Measurements from ENCODE around the gene NOPCHAP1. TPM values are rescaled to one million over a fixed set of nuclear protein-coding genes. Genes with fewer than 3 reads are reported as not detected.

NOPCHAP1 gene
- total RNA-seq, 1 experiment from 2014 or later: 49.3 TPM

DNA sequence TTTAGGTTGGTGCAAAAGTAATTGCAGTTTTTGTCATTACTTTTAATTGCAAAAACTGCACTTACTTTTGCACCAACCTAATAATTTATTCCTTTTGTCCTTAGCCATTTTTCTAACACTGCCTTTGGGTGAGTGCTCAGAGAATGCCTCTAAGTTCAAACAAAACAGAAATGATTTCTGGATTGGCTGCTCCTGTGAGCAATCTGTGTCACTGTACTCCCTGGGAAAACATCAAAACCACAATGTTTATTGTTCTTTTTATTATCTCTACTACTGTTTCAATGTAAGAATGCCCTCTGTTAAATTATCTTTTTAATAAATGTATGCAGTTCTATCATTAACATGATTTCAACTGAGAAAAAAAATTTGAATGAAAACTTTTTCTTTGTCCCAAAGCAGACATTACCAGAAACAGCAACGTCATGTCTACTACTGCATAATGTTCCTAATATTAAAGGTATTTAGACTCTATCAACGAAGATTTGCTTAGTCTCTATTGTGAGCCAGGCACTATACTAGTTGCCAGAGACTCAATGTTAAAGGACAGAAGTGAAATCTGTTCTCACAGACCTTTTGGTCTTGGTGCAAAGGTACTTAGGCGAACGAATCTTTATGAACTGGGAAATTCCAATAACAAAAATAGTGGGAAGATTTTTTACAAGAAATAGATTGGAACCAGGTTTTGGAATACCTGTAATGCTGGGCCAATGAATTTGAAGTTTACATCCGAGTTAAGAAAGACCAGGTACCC, 34.2 kb upstream of the NOPCHAP1 start:
- 0 out of 2 replicates have a peak, but pooled peaks cover 2% of the 10 kb centered on the region for H3K27me3 ChIP-seq (ENCODE audit: insufficient read depth, low read length)
- H3K27ac Mint-ChIP-seq: no peak overlapping the region
- H2AK5ac ChIP-seq (ENCODE audit: insufficient read length, low read length): no peak overlapping the region

More for the DNA sequence above, 34.2 kb upstream of the NOPCHAP1 start:
- Histone ChIP-seq H3K27ac (ENCODE audit: insufficient read length, low read depth, low read length) (no peak overlapping the region), H4K91ac (ENCODE audit: insufficient read length, low read depth, low read length) (no peak overlapping the region), H2BK12ac (ENCODE audit: insufficient read length, low read depth, low read length) (no peak overlapping the region), H4K20me1 (ENCODE audit: control insufficient read depth, insufficient read depth, insufficient read length) (no peaks in the 10 kb centered on the region), H3K4me1 (ENCODE audit: insufficient read depth, low read length) (no peaks in the 10 kb centered on the region), H3K4ac (ENCODE audit: low read depth, low read length) (no peak overlapping the region), H3T11ph (ENCODE audit: low read length) (no peak overlapping the region), H3K18ac (ENCODE audit: insufficient read length, low read depth, low read length) (no peak overlapping the region), H4K8ac (replicated peaks; ENCODE audit: insufficient read length, low read depth, low read length) (no peak overlapping the region), H2BK120ac (ENCODE audit: low read depth, low read length, poor library complexity, severe bottlenecking) (no peak overlapping the region), H3K79me1 (ENCODE audit: insufficient read depth, low read depth, low read length, poor library complexity, severe bottlenecking) (no peaks in the 10 kb centered on the region), H3K4me2 (ENCODE audit: insufficient read depth, insufficient read length, low read length) (no peak overlapping the region), H4K5ac (ENCODE audit: insufficient read length, low read depth, low read length) (no peak overlapping the region), H3K23ac (ENCODE audit: insufficient read length, low read depth, low read length) (no peak overlapping the region), H3K9me3 (ENCODE audit: control insufficient read depth, low read depth, low read length) (no peaks in the 10 kb centered on the region), H3K14ac (ENCODE audit: insufficient read depth, low read length) (no peak overlapping the region), H2BK20ac (ENCODE audit: low read depth, low read length, poor library complexity, severe bottlenecking) (no peak overlapping the region), H2BK5ac (ENCODE audit: insufficient read length, low read length) (no peak overlapping the region), H2AFZ (ENCODE audit: low read length) (no peak overlapping the region), H3K79me2 (ENCODE audit: insufficient read depth, low read length) (no peaks in the 10 kb centered on the region), H3K56ac (ENCODE audit: insufficient read length, low read depth, low read length) (no peak overlapping the region), H3K9ac (ENCODE audit: extremely low read depth, insufficient read length, low read length) (no peak overlapping the region), H3K23me2 (ENCODE audit: insufficient read length, low read depth, low read length, poor library complexity, severe bottlenecking) (no peaks in the 10 kb centered on the region), H2BK15ac (ENCODE audit: low read depth, low read length) (no peak overlapping the region)
- H3K9me3 Mint-ChIP-seq: no peaks in the 10 kb centered on the region; a peak in 1 of 5 replicates
- no peaks in the 10 kb centered on the region for H3K36me3 Mint-ChIP-seq (ENCODE audit: insufficient read depth in 1 of 3, low read depth in 3 of 3)
- peaks cover 17% of the 10 kb centered on the region for H3K27me3 Mint-ChIP-seq (ENCODE audit: low read depth)
- DNase-seq: no peak
- no peak overlapping the region for H3K4me3 Mint-ChIP-seq
- TF ChIP-seq, protein P1, sequence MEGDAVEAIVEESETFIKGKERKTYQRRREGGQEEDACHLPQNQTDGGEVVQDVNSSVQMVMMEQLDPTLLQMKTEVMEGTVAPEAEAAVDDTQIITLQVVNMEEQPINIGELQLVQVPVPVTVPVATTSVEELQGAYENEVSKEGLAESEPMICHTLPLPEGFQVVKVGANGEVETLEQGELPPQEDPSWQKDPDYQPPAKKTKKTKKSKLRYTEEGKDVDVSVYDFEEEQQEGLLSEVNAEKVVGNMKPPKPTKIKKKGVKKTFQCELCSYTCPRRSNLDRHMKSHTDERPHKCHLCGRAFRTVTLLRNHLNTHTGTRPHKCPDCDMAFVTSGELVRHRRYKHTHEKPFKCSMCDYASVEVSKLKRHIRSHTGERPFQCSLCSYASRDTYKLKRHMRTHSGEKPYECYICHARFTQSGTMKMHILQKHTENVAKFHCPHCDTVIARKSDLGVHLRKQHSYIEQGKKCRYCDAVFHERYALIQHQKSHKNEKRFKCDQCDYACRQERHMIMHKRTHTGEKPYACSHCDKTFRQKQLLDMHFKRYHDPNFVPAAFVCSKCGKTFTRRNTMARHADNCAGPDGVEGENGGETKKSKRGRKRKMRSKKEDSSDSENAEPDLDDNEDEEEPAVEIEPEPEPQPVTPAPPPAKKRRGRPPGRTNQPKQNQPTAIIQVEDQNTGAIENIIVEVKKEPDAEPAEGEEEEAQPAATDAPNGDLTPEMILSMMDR (conservative IDR thresholded peaks at IDR 0.05): no peak
- no CpG with 5 or more reads among the region's 5 CpGs for WGBS (ENCODE audit: extremely low coverage, insufficient read length, low lambda C conversion rate)
- H3K4me1 Mint-ChIP-seq: no peaks in the 10 kb centered on the region

Measured in H9 (cell line).